ENCODE measurements around the gene MRPL40. TPM values are rescaled to one million over a fixed set of nuclear protein-coding genes. Genes with fewer than 3 reads are reported as not detected.

The MRPL40 gene
- total and polyA plus RNA-seq, 10 of the 15 experiments (the other 5 are each of a cell fraction or from before 2014, with no cell fraction given): 41.2 to 207 (median 69.1) TPM

- TF ChIP-seq SMAD5 (IDR thresholded peaks at IDR 0.05; ENCODE audit: low read depth) (no peak), NKRF (conservative IDR thresholded peaks at IDR 0.05) (no peak), ETV6 (conservative IDR thresholded peaks at IDR 0.05 in 1 of 2, IDR thresholded peaks at IDR 0.05 in 1 of 2; ENCODE audit: borderline replicate concordance in 1 of 2, low read depth in 1 of 2) (no peak), ESRRA (IDR thresholded peaks at IDR 0.05; ENCODE audit: low read length) (no peak), RAD21 (IDR thresholded peaks at IDR 0.05; ENCODE audit: insufficient read depth, low read depth, low read length) (no peak), PAX8 (IDR thresholded peaks at IDR 0.05) (no peak), BACH1 (IDR thresholded peaks at IDR 0.05; ENCODE audit: borderline replicate concordance) (no peak), ZBED1 (IDR thresholded peaks at IDR 0.05; ENCODE audit: borderline replicate concordance) (no peak), POLR2A (IDR thresholded peaks at IDR 0.05; ENCODE audit: low read depth, low read length) (no peak)
- TF ChIP-seq, protein P1, sequence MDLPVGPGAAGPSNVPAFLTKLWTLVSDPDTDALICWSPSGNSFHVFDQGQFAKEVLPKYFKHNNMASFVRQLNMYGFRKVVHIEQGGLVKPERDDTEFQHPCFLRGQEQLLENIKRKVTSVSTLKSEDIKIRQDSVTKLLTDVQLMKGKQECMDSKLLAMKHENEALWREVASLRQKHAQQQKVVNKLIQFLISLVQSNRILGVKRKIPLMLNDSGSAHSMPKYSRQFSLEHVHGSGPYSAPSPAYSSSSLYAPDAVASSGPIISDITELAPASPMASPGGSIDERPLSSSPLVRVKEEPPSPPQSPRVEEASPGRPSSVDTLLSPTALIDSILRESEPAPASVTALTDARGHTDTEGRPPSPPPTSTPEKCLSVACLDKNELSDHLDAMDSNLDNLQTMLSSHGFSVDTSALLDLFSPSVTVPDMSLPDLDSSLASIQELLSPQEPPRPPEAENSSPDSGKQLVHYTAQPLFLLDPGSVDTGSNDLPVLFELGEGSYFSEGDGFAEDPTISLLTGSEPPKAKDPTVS (IDR thresholded peaks at IDR 0.05; ENCODE audit: low read depth, low read length): no peak
- TF ChIP-seq, protein P2, sequence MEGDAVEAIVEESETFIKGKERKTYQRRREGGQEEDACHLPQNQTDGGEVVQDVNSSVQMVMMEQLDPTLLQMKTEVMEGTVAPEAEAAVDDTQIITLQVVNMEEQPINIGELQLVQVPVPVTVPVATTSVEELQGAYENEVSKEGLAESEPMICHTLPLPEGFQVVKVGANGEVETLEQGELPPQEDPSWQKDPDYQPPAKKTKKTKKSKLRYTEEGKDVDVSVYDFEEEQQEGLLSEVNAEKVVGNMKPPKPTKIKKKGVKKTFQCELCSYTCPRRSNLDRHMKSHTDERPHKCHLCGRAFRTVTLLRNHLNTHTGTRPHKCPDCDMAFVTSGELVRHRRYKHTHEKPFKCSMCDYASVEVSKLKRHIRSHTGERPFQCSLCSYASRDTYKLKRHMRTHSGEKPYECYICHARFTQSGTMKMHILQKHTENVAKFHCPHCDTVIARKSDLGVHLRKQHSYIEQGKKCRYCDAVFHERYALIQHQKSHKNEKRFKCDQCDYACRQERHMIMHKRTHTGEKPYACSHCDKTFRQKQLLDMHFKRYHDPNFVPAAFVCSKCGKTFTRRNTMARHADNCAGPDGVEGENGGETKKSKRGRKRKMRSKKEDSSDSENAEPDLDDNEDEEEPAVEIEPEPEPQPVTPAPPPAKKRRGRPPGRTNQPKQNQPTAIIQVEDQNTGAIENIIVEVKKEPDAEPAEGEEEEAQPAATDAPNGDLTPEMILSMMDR (IDR thresholded peaks at IDR 0.05 in 2 of 3, conservative IDR thresholded peaks at IDR 0.05 in 1 of 3; ENCODE audit: control insufficient read depth in 2 of 3, extremely low read depth in 1 of 3, insufficient read depth in 1 of 3, low read depth in 3 of 3, low read length in 3 of 3): no peak
- ChIA-PET POLR2A (no interaction called here), CTCF (interaction anchor here (1.4 to 1.7 kb wide), 2 partner anchors 20 to 275 kb away, joined by 4 to 5 read pairs; no protein-coding TSS in a partner anchor)
Observed at GRCh38 chr22:19457828-19458428, 25.6 kb downstream of the MRPL40 start.

More at GRCh38 chr22:19457828-19458428, 25.6 kb downstream of the MRPL40 start:
- peaks cover 28 to 34% of the 10 kb centered on the region in 2 experiments; a peak in 3 of 4 replicates for H3K36me3 ChIP-seq (ENCODE audit: control insufficient read depth in 2 of 2, insufficient read depth in 2 of 2, low read length in 1 of 2)
- no peak overlapping the region for H3K9ac ChIP-seq (ENCODE audit: control insufficient read depth, insufficient read depth, low read length)
- H3K27ac ChIP-seq (ENCODE audit: control insufficient read depth, insufficient read depth): no peak overlapping the region
- no peak overlapping the region for H3K4me3 ChIP-seq
- BruUV-seq (replicated peaks): no TSS peak
- FAIRE-seq (no peak), ATAC-seq (no peak), DNase-seq (ENCODE audit: low read depth, low spot score) (no peak)
- H4K20me1 ChIP-seq (ENCODE audit: control insufficient read depth, insufficient read depth): no peaks in the 10 kb centered on the region
- H3K9me3 ChIP-seq (replicated peaks; ENCODE audit: control insufficient read depth, insufficient read depth, low read length): no peaks in the 10 kb centered on the region
- no peak overlapping the region for H2AFZ ChIP-seq (ENCODE audit: control insufficient read depth, low read depth, low read length)
- SMC1A ChIA-PET (ENCODE audit: uncharacterized antibody, unreplicated experiment): no interaction called here
- in situ Hi-C loops (cut with MboI) (no loop called here), intact Hi-C loops (cut with micrococcal nuclease; ENCODE audit: unreplicated experiment) (no loop called here)
- H3K4me1 ChIP-seq (ENCODE audit: control insufficient read depth, insufficient read depth, low read length): no peaks in the 10 kb centered on the region
- H3K4me2 ChIP-seq (ENCODE audit: control insufficient read depth, insufficient read depth): no peak overlapping the region
- RAD21 ChIA-PET (ENCODE audit: unreplicated experiment): no interaction called here
- no peaks in the 10 kb centered on the region for H3K79me2 ChIP-seq (ENCODE audit: control insufficient read depth, insufficient read depth, low read length)
- 98% methylated on average over 8 of the region's 8 CpGs for WGBS (ENCODE audit: insufficient coverage, insufficient replicate concordance, low lambda C conversion rate, missing lambda C conversion rate)
- H3K27me3 ChIP-seq (replicated peaks in 1 of 2; ENCODE audit: control insufficient read depth in 2 of 2, insufficient read depth in 2 of 2, low read length in 1 of 2): no peaks in the 10 kb centered on the region
